BJ (cell line): ENCODE measurements around the gene PFN3. TPM values are rescaled to one million over a fixed set of nuclear protein-coding genes. Genes with fewer than 3 reads are reported as not detected.

Experiments
- CTCF ChIA-PET: fragments of 350-600 bp; formaldehyde crosslinking; extraction: SDS; loops from one replicate; lab custom pipeline; 2021; ENCODE audit warnings: antibody characterized with exemption, inconsistent platforms; lab: Yijun Ruan, JAX
- POLR2A ChIA-PET: fragments of 300-600 bp; sonication (Branson Sonifier 250); formaldehyde crosslinking; extraction: SDS; loops from one replicate; lab custom pipeline; 2021; ENCODE audit warnings: antibody characterized with exemption; lab: Charles Lee
- DNase-seq: peaks from one replicate; pipeline ENCODE4 v3.0.0-alpha.2; 2011; ENCODE audit warnings: low read depth
- H3K27me3 ChIP-seq: 2 replicates; pipeline ENCODE4 v1.6.0; 2011; ENCODE audit warnings: low read length; ENCODE audit not compliant: control insufficient read depth, insufficient read depth
- H3K36me3 ChIP-seq: 2 replicates; pipeline ENCODE4 v1.5.1; 2011; ENCODE audit warnings: low read length; ENCODE audit not compliant: control insufficient read depth, insufficient read depth
- H3K4me3 ChIP-seq: 2 replicates; pipeline ENCODE4 v1.5.1; 2011; ENCODE audit warnings: low read depth, mild to moderate bottlenecking, control low read depth, low read length
- CTCF ChIP-seq: IDR thresholded peaks from 2 replicates; pipeline ENCODE4 v1.5.1; 2011; ENCODE audit warnings: low read depth, mild to moderate bottlenecking, control low read depth, inconsistent platforms, low read length, moderate library complexity; ENCODE audit not compliant: insufficient read depth
- polyA minus RNA-seq: library from RNA; depleted of rRNA, polyadenylated mRNA; stranded (reverse); fragments of >200 nt; gene quantifications from 2 replicates; pipeline ENCODE4 v1.2.3, GENCODE V29; 2011; rRNA and poly(A)+ RNA removed
- polyA plus RNA-seq: library from polyadenylated mRNA; depleted of rRNA; stranded (reverse); fragments of >200 nt; gene quantifications from 2 replicates; pipeline ENCODE4 v1.2.3, GENCODE V29; 2011; rRNA removed

PFN3 gene, protein sequence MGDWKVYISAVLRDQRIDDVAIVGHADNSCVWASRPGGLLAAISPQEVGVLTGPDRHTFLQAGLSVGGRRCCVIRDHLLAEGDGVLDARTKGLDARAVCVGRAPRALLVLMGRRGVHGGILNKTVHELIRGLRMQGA
- polyA plus RNA-seq (not detected in 2 replicates), polyA minus RNA-seq (not detected in 2 replicates)

DNA sequence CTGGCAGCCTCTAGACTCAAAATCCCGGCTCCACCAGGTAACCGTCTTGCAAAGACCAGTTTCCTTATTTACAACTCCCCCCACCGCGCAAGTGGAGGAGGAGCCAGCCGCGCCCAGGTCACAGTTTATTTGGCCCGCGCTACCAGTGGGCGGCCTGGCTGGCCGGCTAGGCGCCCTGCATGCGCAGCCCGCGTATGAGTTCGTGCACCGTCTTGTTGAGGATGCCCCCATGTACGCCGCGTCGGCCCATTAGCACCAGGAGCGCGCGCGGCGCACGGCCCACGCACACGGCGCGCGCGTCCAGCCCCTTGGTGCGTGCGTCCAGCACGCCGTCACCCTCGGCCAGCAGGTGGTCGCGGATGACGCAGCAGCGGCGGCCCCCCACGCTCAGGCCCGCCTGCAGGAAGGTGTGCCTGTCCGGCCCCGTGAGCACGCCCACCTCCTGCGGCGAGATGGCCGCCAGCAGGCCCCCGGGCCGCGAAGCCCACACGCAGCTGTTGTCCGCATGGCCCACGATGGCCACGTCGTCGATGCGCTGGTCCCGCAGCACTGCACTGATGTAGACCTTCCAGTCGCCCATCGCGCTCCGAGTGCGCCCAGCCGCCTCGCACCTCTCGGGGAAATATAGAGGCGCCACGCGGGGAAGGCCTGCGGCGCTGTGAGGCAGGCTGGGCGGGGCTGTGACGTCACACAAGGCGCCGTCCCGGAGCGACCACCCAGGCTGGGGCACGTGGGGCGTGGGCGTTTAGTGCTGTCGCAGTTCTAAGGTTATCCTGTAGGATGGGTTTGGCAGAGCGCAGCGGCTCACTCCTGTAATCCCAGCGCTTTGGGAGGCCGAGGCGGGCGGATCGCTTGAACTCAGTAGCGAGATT, at the start of gene PFN3:
Gene PFN3, minus strand, starts transcription at position 665 of the 872 bp plus-strand sequence. Its CDS starts 85 bp downstream, at position 580.
- no peak for DNase-seq
- Histone ChIP-seq H3K36me3 (no peaks in the 10 kb centered on the region), H3K27me3 (peaks cover 37% of the 10 kb centered on the region), H3K4me3 (no peak within 1 kb of the TSS)
- POLR2A ChIA-PET = no interaction called here
- CTCF ChIA-PET = interaction anchor here (0.7 to 10.0 kb wide), 3 partner anchors 7 to 52 kb away, joined by 3 to 352 read pairs (median 187); partner anchors contain the start of gene PRR7
- no peak for TF ChIP-seq CTCF

DNA sequence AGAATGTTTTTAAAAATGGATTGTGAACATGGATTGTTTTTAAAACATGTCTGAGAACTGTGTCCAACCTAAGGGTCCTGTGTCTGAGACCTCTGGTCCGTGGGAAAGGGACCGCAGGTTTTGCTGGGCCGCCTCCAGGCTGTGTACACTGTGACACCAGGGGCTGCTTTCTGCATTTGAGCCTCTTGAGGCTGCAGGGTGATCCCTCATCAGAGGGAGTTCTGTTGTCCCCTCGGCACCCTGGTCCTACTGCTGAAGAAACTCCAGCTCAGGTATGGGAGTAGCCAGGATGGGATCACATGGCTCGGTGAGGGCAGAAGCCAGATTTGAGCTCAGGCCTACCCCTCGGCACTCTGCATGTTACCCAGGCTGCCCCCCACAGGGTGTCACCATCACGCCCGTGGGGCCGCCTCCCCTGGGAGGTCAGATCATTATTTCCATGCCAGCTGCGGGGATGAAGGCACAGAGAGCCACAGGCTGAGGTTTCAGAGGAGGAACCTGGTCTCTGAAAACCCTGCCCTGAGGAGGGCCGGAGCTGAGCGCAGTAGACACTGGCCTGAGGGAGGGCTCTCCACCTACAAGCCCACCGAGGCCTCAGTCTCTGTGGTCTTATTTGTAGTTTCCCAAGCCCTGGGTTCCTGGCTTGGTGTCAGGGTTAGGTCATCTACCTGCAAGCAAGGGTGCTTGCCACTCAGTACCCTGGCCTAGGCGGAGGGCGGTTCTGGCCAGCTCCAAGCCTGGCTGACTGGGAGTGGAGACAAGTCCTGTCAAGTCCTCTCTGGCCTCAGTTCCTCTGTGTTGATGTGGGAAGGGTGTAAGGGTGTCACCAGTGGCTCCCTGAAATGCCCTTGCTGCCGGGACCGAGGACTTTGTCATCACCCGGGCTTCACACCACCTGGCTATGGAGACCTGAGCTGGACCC, 48.9 kb upstream of the PFN3 start:
- no peak for DNase-seq
- no peak overlapping the region for H3K4me3 ChIP-seq
- ChIA-PET CTCF (interaction anchor here (0.6 to 18.6 kb wide), 7 partner anchors 12 to 337 kb away, joined by 3 to 352 read pairs (median 3); partner anchors contain the start of genes F12 and PFN3), POLR2A (no interaction called here)
- H3K36me3 ChIP-seq = no peaks in the 10 kb centered on the region
- H3K27me3 ChIP-seq = no peaks in the 10 kb centered on the region
- TF ChIP-seq CTCF = no peak

GRCh38 chr5:177448244-177448950, 47.9 kb upstream of the PFN3 start:
- H3K4me3 ChIP-seq = no peak overlapping the region
- no peak for TF ChIP-seq CTCF
- no peaks in the 10 kb centered on the region for H3K36me3 ChIP-seq
- no peaks in the 10 kb centered on the region for H3K27me3 ChIP-seq
- ChIA-PET POLR2A (interaction anchor here (0.6 kb wide), 1 partner anchor 23 kb away, joined by 3 read pairs; no protein-coding TSS in a partner anchor), CTCF (interaction anchor here (0.7 to 18.6 kb wide), 8 partner anchors 9 to 336 kb away, joined by 3 to 352 read pairs (median 3); partner anchors contain the start of genes F12 and PFN3)
- no peak for DNase-seq

DNA sequence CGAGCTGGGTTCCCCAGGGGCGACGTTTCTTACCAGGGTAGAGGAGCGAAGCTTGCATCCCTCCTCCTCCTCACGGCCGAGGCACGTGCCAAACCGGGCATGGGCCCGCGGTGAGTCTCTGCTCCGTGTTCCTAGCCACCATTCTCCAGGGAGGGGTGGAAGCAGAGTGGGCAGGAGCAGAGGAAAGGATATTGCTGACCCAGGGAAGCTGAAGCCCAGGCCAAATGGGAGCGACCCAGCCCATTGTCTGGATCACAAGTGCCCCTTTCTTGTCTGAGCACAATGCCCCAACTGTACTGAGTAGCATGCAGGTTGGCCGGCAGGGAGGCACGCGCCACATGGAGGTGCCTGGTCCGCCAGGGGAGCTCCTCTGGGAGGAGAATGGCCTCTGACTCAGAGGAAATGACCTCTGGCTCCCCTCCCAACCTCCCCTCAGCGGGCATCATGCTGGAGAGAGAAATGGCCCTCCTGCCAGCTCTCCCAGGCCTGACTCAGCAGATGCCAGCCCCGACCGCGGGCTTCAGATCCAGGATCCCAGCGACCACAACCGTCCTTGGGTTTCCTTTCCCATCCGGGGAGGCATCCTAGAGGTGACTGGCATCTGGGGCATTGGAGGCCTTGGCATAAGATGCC, 47.3 kb upstream of the PFN3 start:
- no peak for TF ChIP-seq CTCF
- ChIA-PET CTCF (interaction anchor here (0.6 to 18.6 kb wide), 10 partner anchors 7 to 335 kb away, joined by 3 to 352 read pairs (median 6); partner anchors contain the start of genes F12 and PFN3), POLR2A (interaction anchor here (0.6 to 1.0 kb wide), 2 partner anchors 21 to 22 kb away, joined by 3 read pairs; partner anchors contain the start of gene GRK6)
- Histone ChIP-seq H3K36me3 (no peaks in the 10 kb centered on the region), H3K27me3 (no peaks in the 10 kb centered on the region), H3K4me3 (peak overlapping the region; percentile 72)
- DNase-seq = no peak
